HG02852 (cell line): ENCODE results near the gene LYST.
A peak's percentile ranks its signal among the peaks of the same experiment; 100 is the strongest.
"Not testable (repeated sequence)": the region's sequence is repeated elsewhere in the genome, so short reads cannot be mapped to it uniquely, and the experiment has no call there.

Source experiments
- ATAC-seq: cut with Tn5 transposase; IDR thresholded peaks from one replicate; pipeline ENCODE4 v1.9.1; 2021; ENCODE audit warnings: mild to moderate bottlenecking, moderate library complexity; ENCODE audit not compliant: unreplicated experiment

The LYST gene

DNA sequence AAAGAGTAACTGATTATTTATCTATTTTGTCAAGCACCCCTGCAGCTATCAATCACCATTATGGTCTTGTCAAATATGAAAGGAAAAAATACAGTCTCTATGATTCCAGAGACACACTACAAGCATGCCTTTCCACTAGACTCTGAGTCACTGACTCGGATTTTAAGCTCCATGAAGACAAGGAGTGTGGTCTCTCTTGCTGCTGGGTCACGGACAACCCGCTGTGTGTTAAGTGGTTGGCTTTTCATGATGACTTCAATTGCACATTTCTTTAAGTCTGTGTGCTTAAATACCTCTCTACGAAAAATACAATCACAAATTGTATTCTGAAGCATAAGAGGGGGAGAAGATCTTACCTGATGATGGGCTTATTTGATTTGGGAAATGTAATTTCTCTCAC lies 203.1 kb downstream of the LYST start:
- no peak for ATAC-seq

GRCh38 chr1:235661568-235661967 lies 205.1 kb downstream of the LYST start:
- ATAC-seq, result no peak

DNA sequence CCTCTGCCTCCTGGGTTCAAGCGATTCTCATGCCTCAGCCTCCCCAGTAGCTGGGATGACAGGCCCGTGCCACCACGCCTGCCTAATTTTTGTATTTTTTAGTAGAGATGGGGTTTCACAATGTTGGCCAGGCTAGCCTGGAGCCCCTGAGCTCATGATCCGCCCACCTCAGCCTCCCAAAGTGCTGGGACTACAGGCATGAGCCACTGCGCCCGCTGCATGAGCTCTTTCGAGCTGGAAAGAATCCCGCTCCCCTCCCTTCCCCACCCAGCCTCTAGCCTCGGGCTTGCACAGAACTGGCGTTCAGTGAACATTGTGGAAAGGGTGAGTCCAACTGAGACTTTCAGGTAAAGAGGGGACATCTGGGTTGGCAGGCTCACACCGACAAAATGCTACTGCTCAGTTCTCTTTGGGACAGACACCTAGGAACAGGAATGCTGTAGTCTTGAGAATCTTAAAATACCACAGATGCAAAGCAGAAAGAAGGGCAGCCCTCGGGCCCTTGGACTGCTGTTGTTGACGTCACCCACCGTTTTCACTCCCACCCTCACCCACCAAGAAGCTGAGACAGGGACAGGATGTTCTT lies 207.4 kb downstream of the LYST start:
- ATAC-seq, result no peak

DNA sequence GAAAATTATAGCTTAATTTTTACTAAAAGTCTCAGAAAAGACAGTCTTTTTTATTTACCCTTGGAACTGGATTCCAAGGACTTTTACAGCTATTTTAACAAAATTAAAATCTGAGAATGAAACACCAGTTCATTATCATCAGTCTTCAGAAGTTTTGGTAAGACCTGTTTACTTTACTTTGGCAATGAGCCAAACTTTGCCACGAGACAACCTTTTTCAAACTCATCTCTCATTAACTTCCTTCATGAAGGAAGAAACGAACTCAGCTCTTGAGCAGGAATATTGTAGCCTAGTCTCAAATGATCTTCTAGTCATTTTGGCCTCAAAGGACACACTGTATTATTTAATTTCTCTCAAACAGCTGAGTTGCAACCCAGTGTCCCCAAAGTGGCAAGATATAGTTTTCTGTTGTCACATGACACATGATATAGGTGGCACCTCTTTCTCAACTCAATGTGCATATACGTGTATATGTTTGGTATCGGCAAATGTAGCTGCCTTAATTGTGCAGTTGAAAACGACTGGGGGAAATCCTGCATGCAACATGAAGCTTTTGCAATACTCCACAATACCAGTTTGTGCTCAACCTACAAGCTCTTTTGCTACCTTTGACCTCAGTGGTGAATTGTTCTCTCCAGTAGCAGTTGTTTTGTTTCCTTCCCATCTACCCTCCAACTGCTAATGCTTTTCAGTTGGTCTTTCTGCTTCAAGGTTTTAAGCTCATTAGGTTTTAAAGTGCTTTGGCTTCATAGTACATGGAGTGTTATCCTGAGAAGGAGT lies 208.8 kb downstream of the LYST start:
- ATAC-seq, result no peak

DNA sequence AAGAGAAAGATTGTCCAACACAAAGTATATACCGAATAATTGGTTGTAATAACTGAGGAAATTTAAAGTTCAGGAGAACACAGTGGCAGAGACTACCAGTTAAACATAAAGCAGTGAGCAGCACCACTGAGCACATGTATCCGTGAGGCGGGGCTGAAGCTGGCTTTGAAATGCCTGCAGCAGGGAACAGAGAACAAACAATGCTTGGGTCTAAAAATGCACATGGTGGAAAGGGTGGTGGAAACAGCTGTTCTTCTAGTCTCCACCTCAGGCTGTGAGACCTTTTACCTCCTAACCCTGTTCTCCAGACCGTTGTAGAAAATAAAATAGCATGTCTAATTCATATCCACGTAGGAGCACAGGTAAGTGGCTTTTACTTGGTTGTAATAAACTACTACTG lies 209.4 kb downstream of the LYST start:
- no peak for ATAC-seq

DNA sequence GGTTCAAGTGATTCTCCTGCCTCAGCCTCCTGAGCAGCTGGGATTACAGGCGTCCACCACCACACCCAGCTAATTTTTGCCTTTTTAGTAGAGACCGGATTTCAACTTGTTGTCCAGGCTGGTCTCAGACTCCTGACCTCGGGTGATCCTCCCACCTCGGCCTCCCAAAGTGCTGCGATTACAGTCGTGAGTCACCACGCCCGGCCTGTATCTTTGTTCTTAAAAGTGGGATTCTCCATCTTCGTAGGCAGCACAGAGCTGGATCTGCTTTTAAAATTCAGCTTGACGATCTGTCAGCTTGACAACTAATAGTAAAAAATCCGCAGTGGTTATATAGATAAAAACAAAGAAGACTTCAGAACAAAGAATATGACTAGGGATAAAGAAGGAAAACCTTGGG lies 214.3 kb downstream of the LYST start:
- no peak for ATAC-seq

DNA sequence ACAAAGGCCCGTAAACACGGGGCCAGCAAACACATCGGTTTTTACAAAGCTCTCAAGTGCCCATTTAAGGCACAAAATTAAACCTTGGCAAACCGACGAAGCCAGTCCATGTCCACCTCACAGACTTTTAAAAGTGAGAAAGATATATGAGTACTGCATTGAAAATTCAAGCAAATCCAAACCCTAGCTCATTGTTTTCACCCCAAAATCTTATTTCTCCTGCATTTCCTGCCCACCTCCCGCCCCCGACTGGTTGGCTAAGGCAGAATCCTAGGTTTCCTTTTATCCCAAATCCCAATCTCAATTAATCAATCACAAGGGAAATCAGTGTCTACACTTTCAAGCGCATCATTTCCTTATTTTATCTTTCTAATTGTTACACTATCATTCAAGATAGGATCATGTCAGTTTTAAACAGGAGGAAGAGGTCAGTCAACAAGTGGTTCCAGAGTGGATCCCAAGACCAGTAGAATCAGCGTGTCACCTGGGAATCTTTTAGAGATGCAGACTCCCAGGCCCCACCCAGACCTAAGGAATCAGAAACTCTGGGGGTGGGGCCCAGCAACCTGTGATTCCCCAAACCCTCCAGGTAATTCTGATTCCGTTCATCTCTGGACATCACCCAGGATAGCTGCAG lies 215.4 kb downstream of the LYST start:
- ATAC-seq, result no peak

- ATAC-seq, result no peak
These were observed 216.2 kb downstream of the LYST start for GRCh38 chr1:235650341-235651169.

GRCh38 chr1:235649368-235650163 lies 217.1 kb downstream of the LYST start, which contains the start of gene GNG4:
Gene GNG4 (minus strand): TSS chr1:235649784. CDS start chr1:235583838, 65,946 bp downstream.
- peak; percentile 61 for ATAC-seq

DNA sequence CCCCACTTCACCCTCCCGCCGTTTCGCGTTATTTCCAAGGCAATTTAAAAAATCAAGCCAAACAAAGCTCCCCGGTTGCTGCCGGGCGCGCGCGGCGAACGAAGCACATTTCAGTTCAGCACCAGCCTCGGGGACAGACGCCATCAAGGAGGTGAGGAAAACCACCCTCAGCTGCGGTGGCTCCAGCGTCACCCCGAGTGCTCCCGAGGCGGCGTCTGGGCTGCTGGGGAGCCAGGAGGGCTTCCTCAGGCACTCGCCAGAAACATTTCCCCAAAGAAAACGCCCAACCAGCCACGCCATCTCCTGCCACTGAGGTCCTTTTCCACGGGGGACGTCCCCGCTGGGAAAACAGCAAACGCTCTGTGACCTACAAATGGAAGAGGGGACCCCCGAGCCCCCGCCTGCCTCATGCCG lies 217.7 kb downstream of the LYST start:
- ATAC-seq, result no peak

GRCh38 chr1:235648407-235648907 lies 218.2 kb downstream of the LYST start:
- no peak for ATAC-seq

DNA sequence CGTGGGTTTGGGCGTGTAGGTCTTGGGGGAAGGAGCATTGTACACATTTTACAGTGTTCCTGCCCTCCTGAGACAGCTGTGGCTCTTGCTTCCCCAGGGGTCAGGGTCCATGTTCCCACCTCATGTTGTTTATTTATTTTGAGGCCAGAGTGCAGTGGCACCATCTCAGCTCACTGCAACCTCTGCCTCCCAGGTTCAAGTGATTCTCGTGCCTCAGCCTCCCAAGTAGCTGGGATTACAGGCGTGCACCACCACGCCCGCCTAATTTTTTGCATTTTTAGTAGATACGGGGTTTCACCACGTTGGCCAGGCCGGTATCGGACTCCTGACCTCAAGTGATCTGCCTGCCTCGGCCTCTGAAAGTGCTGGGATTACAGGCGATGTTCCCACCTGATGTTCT lies 219.2 kb downstream of the LYST start:
- not testable (repeated sequence) for ATAC-seq

GRCh38 chr1:235646463-235646862 lies 220.2 kb downstream of the LYST start:
- no peak for ATAC-seq

DNA sequence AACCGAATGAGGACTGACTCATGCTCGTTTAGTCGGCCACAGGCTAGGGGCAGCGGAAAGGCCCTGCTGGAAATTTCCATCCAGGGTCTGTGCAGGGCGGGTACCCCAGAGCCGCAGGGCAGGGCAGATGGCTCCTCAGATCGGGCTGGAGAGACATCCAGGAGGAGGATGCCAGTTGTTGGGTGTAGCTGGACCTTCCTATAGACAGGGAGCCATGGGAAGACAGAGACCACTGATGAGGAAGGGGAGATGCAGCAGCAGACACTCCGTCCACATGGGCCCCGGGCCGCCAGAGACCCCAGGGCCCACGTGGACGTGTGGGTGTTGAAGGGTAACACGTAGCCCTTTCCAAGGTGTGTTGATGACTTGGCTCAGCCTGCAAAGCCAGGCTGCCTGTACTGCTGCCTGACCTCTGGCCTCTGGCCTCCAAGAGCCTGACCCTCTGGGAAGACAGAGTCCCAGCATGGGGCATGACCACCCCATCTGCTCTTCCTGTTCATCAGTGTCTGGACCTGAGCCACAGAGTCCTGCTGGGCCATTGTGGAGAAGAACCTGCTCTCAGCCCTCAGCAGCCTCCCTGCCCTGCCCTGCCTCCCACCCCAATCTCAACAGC lies 221.9 kb downstream of the LYST start:
- no peak for ATAC-seq

GRCh38 chr1:235643837-235644692 lies 222.6 kb downstream of the LYST start:
- ATAC-seq, result no peak

GRCh38 chr1:235642943-235643371 lies 223.7 kb downstream of the LYST start:
- ATAC-seq, result no peak

DNA sequence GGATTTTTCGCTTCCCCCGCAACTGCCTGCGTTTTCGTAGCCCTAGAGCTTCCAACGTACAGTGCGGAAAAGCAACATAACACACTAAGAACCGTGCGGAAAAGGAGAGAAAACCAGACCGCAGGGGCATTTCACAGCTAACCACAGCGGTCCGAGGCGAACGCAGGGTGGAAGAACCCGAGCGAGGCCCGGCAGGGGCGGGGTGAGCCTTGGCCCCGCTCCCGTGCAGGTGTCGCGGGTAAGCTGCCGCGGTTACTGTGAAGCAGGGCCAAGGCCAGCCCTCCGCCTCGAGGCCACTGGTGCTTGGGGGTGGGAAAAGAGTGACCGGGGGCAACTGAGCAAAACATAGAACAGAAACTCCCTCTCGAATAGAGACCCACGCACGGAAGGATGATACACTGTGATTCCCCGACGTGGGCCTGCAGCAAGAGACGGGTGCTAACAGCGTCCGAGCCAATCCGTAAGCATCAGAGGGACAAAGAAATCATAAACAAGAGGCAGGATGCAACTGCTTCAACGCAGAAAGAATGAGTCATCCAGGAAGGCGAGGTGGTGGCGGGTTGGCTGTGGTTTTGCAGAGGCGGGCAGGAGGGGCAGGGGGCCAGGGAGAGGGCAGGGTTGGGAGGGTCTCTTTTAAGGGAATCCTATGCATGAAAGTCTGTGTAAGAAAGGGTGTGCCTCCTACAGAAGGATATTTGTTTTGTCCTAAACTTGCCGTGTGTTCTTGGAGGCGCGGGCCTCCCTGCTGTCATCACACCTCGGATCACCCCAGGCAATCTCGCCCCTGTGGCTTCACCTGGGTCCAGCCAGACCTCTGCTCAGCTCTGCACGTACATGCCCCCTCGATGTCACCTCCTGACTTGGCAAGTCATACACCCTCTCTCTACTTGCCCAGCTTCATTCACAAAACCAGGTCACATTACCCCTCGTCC lies 224.4 kb downstream of the LYST start:
- ATAC-seq, result peak; percentile 68

- ATAC-seq, result no peak
These were observed 226.1 kb downstream of the LYST start for GRCh38 chr1:235640580-235640979.
